ENCODE measurements around the gene GOSR1.
"Not testable (repeated sequence)": the region's sequence is repeated elsewhere in the genome, so short reads cannot be mapped to it uniquely, and the experiment has no call there.

The GOSR1 gene

DNA sequence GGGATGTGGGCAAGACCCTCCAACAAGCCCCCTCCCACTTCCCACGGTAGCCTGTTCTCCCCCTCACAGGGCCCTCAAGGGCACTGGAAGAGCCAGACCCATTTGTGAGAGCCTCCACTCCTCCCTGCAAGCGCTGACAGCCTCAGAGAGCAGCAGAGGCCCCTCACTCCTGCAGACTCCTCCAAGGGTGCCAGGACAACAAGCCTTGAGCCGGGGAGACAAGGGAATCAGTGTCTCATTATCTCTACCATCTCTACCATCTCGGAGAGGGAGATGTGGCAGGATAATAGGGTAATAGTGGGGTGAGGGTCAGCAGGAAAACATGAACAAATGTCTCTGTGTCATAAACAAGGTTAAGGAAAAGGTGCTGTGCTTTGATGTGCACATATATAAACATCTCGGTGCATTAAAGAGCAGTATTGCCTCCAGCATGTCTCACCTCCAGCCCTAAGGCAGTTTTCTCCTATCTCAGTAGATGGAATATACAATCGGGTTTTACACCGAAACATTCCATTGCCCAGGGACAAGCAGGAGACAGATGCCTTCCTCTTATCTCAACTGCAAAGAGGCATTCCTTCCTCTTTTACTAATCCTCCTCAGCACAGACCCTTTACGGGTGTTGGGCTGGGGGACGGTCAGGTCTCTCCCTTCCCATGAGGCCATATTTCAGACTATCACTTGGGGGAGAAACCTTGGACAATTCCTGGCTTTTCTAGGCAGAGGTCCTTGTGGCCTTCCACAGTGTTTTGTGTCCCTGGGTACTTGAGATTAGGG, 86.1 kb downstream of the GOSR1 start:
- not testable (repeated sequence) for DNase-seq

- not testable (repeated sequence) for DNase-seq
Observed at GRCh38 chr17:30563905-30564390, 86.7 kb downstream of the GOSR1 start.

DNA sequence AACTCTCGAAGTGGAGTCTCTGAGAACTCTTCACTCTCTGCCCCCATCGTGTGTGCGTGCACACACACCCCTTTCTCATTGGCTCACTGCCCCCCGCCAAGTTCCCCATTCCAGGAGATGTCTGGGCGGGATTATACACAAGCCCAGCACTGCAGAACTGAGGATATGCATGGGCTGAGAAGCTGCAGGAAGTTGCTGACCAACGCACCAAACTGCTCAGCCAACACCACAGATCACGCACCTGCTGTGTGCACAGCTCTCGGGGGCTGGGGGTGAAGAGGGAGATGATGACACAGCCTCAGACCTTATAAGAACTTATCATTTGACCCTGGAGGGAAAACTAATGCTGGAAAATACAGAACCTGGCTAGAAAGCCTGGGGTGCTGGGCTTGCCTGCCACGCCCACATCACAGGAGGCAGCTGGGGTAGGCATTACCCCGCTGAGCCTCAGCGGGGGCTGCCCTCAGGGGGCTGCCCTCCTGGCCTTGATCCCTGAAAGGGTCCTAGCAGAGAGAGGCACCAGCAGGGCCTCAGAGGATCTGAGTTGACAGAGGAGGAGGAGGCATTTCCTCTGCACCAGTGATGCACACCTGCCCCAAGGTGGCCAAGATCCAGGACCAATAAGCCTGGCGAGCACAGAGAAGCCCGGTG, 87.3 kb downstream of the GOSR1 start:
- DNase-seq: not testable (repeated sequence)

DNA sequence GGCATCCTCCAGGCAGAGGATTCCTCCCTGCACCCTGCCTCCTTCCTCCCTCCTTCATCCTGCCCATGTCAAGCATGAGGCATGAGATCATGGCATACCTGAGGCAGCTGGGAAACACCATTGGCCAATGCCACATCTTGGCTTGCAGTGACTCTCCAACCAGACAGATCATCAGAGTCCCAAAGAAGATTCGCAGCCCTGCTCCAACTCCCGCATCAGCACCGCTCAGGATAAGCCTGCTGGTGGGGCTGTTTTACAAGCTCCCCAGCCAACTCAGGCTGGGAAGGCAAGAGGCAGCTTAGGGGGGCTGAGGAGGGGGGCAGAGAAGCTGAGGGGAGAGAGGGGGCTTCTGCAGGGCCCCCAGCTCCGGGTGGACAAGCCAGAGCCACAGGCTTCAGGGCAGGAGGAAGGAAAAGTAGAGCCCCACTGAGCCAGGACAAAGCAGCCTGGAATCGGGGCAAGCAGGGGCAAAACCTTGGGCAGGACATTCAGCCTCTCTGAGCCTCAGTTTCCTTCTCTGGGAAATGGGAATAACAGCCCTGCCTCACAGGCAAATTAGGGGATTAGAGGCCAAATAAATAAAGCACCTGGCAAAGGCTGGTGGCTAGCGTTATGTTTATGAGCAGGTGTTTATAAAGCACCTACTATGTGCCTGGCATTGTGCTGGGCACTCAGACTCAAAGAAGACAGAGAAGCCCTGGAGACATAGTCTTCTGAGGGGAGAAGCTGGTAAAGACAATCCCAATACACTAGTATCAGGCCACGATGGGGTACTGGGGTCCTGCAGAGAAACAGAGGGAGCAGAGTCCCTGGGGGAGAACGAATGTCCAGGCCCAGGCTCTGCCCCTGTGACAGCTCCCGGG, 88.1 kb downstream of the GOSR1 start:
- DNase-seq: no peak

GRCh38 chr17:30566104-30566503, 88.9 kb downstream of the GOSR1 start:
- DNase-seq: not testable (repeated sequence)

DNA sequence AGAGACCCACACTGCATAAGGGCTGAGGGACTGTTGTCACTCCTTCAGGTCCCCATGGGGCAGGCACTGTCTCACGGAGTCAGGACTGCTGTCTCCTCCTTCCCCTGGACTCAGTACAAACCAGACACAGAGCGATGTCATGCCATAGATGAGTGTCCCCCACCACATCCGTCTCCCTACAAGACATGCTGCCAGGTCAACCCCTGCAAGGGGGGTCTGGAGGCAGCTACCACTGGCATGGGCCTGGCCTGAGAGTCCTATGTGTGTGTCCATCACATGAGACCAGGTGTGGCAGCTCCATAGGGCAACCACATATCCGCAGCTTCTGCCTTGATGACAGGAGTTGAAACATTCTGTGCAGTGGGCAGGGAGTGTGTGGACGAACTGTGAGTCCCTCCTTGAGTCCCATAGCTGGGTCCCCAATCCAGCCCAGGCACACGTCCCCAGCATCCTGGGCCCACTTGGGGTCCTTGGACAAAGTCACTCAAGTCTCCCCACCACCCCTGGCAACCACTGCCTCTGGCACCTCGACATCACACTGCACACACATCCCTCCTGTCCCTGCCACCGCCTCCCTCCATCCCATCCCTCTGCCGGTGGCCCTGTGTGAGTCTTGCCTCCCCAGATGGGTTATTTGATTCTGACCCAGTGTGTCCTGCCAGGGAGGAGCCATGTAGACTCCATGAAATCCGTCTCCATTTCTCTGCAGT, 89.5 kb downstream of the GOSR1 start:
- not testable (repeated sequence) for DNase-seq

- no peak for DNase-seq
Observed at GRCh38 chr17:30567231-30568116, 90.3 kb downstream of the GOSR1 start.

DNA sequence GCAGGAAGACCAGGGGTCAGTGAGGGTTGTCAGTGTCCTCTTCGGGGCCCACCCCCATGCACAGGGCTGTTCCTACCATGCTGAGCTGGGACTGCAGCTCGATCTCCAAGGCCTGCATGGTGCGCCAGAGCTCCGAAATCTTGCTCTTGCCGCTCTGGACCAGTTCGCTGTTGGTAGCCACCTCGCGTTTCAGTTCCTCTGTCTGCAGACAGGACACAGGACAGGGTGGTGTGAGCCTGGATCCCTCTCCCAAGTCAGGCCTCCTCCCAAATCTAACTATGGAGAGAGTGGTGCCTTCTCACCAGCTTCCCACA, 90.9 kb downstream of the GOSR1 start:
- no peak for DNase-seq

DNA sequence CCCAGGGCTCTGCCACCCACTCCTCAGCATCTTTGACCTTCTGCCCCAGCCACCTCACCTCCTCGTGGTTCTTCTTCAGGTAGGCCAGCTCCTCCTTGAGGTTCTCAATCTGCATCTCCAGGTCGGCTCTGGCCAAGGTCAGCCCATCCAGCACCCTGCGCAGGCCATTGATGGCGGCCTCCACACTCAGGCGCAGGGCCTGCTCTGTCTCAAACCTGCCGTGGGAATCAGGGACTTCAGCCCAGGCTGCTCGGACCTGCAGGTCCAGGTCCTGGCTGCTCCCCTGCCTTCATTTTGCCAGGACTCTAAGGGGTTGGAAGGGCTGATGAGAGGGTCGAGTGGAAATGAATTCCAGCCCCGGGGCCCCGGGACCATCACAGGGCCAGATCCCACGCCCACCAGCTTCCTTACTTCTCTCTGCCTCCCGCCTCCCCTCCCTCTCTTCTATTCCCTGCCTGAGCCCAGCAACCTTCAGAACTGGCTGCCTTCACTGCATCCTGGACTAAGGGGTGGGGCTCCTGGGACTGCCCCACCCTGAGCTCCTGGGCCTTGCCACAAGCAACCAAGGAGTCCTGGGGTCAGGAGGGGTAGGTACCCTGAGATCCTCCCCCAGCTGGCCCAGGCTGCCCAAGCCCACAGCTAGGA, 92.4 kb downstream of the GOSR1 start:
- DNase-seq: not testable (repeated sequence)

- DNase-seq: no peak
Observed at GRCh38 chr17:30570191-30570590, 93.0 kb downstream of the GOSR1 start.

- no peak for DNase-seq
Observed at GRCh38 chr17:30570596-30571265, 93.5 kb downstream of the GOSR1 start.

DNA sequence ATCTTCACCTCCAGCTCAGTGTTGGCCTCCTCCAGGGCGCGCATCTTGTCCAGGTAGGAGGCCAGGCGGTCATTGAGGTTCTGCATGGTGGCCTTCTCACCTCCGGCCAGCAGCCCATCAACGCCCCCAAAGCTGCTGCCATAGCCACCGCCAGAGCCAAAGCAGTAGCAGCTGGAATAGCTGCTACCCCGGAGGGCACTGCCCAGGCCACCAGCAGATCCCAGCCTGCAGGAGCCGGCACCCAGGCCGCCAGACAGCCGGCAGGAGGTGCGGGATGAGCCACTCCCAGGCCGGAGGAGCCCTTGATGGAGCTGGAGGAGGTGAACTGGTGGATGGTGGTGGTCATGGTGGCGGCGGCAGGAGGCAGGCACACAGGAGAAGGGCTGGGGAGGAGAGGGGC, 94.2 kb downstream of the GOSR1 start:
- not testable (repeated sequence) for DNase-seq

DNA sequence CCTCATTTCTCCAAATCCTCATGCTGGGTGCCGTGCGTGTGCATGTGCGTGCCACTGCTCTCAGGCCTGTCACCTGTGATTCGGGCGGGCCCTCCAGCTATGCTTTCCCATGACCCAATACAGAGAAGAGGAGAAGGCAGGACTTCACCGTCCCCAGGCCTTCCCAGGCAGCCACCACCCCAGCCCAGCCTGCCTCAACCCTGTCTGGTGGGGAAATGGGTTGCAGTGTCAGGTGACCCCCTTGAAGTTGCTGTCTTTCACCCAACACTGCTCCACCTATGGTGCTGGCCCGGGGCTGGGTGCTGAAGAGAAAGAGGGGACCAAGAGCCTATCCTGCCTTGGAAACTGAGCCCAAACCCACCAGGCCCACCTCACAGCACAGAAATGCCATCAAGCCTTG, 94.7 kb downstream of the GOSR1 start:
- no peak for DNase-seq

DNA sequence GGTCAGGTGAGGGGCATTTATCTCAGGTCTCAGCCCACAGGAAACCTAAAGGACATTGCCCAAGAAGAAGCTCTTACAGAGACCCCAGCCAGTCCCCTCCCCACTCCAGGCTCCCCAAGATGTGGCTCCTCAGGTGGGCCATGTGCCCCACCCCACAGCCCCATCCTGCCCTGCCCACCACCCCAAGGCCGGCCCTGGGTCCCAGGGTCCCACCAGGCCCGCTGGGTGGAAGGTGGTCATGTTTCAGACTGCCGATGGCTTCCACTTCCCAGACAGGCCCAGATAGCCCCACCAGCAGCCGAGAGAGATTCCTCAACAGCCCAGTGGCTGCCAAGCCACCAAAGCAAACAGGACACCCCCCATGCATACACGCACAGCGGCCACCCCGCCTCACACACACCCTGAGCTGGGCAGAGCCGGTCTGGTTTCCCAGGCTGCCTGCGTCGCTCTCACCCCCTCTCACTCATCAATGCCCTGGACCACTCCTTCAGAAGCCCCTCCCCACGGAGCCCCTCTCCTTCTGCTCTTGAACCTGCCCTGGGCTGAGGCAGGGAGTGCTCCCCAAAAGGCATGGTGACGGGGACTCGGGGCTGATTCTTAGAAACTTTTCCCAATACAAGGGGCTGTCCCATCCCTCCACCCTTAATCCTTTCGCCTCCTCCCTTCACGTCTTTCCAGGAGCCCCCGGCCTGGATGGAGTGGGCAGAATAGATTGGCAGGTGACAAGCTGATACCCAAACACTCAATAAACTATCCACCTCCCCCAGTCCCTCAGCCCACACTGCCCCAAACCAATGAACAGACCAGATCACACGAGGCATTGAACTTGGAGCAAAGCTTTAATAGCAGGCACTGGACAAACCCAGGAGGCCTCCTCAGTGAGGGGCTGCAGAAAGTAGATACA, 95.7 kb downstream of the GOSR1 start:
- DNase-seq: not testable (repeated sequence)

GRCh38 chr17:30573603-30574175, 96.5 kb downstream of the GOSR1 start:
- DNase-seq: no peak

GRCh38 chr17:30574309-30574708, 97.1 kb downstream of the GOSR1 start:
- not testable (repeated sequence) for DNase-seq

DNA sequence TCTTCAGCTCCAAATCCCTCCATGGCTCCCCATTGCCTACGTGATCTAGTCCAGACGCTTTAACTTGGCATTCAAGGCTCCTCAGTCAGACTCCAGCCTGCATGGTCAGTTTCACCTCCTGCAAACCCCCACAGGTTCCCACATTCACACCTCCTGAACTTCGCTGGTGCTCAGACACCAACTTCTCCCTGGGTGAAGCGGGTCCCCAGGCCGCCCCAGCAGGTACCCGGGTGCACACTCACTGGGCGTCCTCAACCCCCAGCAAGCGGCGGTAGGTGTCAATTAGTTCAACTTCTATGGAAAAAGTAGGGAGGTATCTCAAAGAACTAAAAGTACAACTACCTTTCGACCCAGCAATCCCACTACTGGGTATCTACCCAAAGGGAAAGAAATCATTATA, 97.6 kb downstream of the GOSR1 start:
- DNase-seq: not testable (repeated sequence)

DNA sequence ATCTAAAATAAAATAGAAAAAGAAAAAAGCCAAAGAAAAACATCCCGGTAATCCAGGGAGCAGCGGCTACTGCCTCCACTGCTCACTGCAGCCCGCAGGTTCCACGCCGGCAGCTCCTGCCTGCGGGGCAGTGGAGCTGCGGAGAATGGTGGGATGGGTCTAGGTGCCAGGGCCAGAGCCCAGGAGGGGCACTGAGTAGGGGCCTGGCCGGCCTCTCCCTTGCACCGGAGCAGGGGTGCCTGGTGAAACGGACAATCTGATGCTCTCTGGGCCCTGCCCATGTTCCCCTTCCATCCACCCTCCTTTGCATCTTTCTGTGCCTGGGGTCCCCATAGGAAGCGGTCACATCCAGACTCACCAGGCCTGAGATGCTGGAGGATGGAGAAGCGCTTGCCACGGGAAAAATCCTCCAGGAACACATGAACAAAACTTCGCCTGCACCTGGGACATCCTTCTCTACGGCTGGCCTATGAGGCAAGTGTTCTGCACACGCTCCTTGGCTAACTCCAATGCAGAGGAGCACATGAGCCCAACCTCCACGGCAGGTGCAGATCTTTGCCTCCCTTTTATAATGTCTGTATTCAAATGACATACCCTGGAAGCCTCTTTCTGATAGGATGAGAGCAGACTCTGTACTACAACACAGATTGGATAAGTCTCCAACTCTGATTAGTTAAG, 98.6 kb downstream of the GOSR1 start:
- DNase-seq: not testable (repeated sequence)
